ENCODE results near the gene ATXN2. TPM values are rescaled to one million over a fixed set of nuclear protein-coding genes. Genes with fewer than 3 reads are reported as not detected.
A peak's percentile ranks its signal among the peaks of the same experiment; 100 is the strongest.

Gene ATXN2
- total and polyA plus RNA-seq, 9 of the 15 experiments (the other 6 are each of a cell fraction or from before 2014, with no cell fraction given): 16.8 to 67.8 (median 29.3) TPM

DNA sequence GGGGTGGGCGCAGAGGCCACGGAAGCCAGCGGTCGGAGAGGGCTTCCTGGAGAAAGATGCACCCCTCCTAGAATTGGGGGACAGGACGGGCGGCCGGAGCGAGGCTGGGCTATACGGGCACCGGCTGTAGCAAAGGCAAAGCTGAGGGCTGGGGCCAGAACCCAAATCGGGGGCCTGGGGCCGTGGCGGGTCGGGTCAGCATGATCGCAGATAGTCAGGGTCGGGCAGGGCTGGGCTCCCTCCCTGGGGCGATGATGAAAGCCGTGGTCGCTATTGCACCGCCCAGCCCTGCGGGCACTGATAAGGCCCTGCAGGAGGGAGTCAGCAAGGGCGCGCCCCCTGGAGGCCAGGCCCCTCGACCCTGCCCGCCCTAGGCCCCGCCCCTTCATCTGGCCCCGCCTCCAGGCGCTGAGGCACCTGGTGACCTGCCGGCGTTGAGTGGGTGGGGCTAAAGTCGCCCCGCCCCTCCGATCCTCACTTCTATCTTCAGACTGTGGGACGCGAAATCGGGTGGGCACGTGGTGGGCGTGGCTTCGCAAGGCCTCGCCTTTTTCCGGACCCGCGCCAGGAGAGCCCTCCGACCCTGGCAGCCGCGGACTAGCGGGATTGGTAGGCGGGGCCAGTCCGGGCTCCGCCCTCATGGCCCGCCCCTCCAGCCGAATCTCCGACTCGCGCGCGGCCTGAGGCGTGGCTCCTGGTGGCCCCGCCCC lies 193.8 kb downstream of the ATXN2 start (continued):
- TF ChIP-seq UBTF (IDR thresholded peaks at IDR 0.05; ENCODE audit: borderline replicate concordance in 1 of 2, low read depth in 2 of 2, low read length in 2 of 2) (peak in 1 of 2 experiments; percentile 3; a peak in 1 of 4 replicates), NFIC (IDR thresholded peaks at IDR 0.05) (peak; percentile 38; the same call in 1 of the 2 replicates), ZFP36 (IDR thresholded peaks at IDR 0.05; ENCODE audit: low read depth, low read length, partially characterized antibody) (no peak), ZSCAN29 (IDR thresholded peaks at IDR 0.05) (no peak), FOXJ3 (CRISPR knock-in tag; IDR thresholded peaks at IDR 0.05) (no peak), SMARCA4 (IDR thresholded peaks at IDR 0.05) (peak; percentile 59), ZNF699 (CRISPR knock-in tag; IDR thresholded peaks at IDR 0.05; ENCODE audit: insufficient replicate concordance) (no peak), BCLAF1 (IDR thresholded peaks at IDR 0.05; ENCODE audit: borderline replicate concordance in 1 of 2, control insufficient read depth in 1 of 2, low read depth in 2 of 2, low read length in 1 of 2) (0 out of 4 replicates have a peak, but pooled peaks of 1 of the 2 experiments have one; percentile 55), HDGF (IDR thresholded peaks at IDR 0.05) (no peak), MTA2 (IDR thresholded peaks at IDR 0.05; ENCODE audit: low read depth) (peak; percentile 52), DPF2 (IDR thresholded peaks at IDR 0.05) (peak; percentile 80; the same call in 1 of the 2 replicates), RFX7 (CRISPR knock-in tag; IDR thresholded peaks at IDR 0.05) (no peak), NR4A1 (CRISPR knock-in tag; IDR thresholded peaks at IDR 0.05) (no peak), NR4A1 (tag; IDR thresholded peaks at IDR 0.05) (no peak), ETV5 (CRISPR knock-in tag; IDR thresholded peaks at IDR 0.05; ENCODE audit: low read depth) (no peak; the same call in 1 of the 2 replicates), SOX6 (IDR thresholded peaks at IDR 0.05) (peak; percentile 70), KLF16 (IDR thresholded peaks at IDR 0.05) (peak; percentile 63; the same call in 1 of the 2 replicates), XRCC4 (IDR thresholded peaks at IDR 0.05; ENCODE audit: extremely low read depth, insufficient read depth, insufficient read length) (no peak), HLTF (IDR thresholded peaks at IDR 0.05) (no peak)
- TF ChIP-seq, protein P1, sequence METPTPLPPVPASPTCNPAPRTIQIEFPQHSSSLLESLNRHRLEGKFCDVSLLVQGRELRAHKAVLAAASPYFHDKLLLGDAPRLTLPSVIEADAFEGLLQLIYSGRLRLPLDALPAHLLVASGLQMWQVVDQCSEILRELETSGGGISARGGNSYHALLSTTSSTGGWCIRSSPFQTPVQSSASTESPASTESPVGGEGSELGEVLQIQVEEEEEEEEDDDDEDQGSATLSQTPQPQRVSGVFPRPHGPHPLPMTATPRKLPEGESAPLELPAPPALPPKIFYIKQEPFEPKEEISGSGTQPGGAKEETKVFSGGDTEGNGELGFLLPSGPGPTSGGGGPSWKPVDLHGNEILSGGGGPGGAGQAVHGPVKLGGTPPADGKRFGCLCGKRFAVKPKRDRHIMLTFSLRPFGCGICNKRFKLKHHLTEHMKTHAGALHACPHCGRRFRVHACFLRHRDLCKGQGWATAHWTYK (CRISPR knock-in tag; IDR thresholded peaks at IDR 0.05): peak; percentile 83; the same call in 1 of the 2 replicates
- TF ChIP-seq, protein P2, sequence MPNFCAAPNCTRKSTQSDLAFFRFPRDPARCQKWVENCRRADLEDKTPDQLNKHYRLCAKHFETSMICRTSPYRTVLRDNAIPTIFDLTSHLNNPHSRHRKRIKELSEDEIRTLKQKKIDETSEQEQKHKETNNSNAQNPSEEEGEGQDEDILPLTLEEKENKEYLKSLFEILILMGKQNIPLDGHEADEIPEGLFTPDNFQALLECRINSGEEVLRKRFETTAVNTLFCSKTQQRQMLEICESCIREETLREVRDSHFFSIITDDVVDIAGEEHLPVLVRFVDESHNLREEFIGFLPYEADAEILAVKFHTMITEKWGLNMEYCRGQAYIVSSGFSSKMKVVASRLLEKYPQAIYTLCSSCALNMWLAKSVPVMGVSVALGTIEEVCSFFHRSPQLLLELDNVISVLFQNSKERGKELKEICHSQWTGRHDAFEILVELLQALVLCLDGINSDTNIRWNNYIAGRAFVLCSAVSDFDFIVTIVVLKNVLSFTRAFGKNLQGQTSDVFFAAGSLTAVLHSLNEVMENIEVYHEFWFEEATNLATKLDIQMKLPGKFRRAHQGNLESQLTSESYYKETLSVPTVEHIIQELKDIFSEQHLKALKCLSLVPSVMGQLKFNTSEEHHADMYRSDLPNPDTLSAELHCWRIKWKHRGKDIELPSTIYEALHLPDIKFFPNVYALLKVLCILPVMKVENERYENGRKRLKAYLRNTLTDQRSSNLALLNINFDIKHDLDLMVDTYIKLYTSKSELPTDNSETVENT (CRISPR knock-in tag; IDR thresholded peaks at IDR 0.05): no peak

Measured in K562 (cell line).